Hematopoietic multipotent progenitor cell treated with erythropoietin and hydrocortisone succinate and interleukin-3 and kit ligand, for 8 days (in vitro differentiated cells): Measurements from ENCODE around the gene ACTR3C.
"Not testable (repeated sequence)": the region's sequence is repeated elsewhere in the genome, so short reads cannot be mapped to it uniquely, and the experiment has no call there.

ENCODE experiments used
- DNase-seq: peaks from one replicate; pipeline ENCODE4 v3.0.0-alpha.2; 2015

Gene ACTR3C

GRCh38 chr7:150312649-150313366 is 10.5 kb downstream of the ACTR3C start:
- peak; percentile 33 for DNase-seq

GRCh38 chr7:150311711-150312110 is 11.6 kb downstream of the ACTR3C start:
- DNase-seq = no peak

- no peak for DNase-seq
Measured at GRCh38 chr7:150311146-150311545, 12.2 kb downstream of the ACTR3C start.

GRCh38 chr7:150308575-150308974 is 14.8 kb downstream of the ACTR3C start:
- DNase-seq = no peak

GRCh38 chr7:150307904-150308303 is 15.4 kb downstream of the ACTR3C start:
- no peak for DNase-seq

- peak; percentile 1 for DNase-seq
Measured at GRCh38 chr7:150307129-150307528, 16.2 kb downstream of the ACTR3C start.

- not testable (repeated sequence) for DNase-seq
Measured at GRCh38 chr7:150306377-150306776, 17.0 kb downstream of the ACTR3C start.

- not testable (repeated sequence) for DNase-seq
Measured at GRCh38 chr7:150305903-150306284, 17.5 kb downstream of the ACTR3C start.

- DNase-seq = not testable (repeated sequence)
Measured at GRCh38 chr7:150305259-150305902, 18.0 kb downstream of the ACTR3C start.

GRCh38 chr7:150304499-150305258 is 18.7 kb downstream of the ACTR3C start:
- DNase-seq = not testable (repeated sequence)

GRCh38 chr7:150302908-150303310 is 20.4 kb downstream of the ACTR3C start:
- not testable (repeated sequence) for DNase-seq

- DNase-seq = not testable (repeated sequence)
Measured at GRCh38 chr7:150297978-150298377, 25.4 kb downstream of the ACTR3C start.

GRCh38 chr7:150296802-150297201 is 26.5 kb downstream of the ACTR3C start:
- DNase-seq = not testable (repeated sequence)

GRCh38 chr7:150295614-150296013 is 27.7 kb downstream of the ACTR3C start:
- not testable (repeated sequence) for DNase-seq

- DNase-seq = not testable (repeated sequence)
Measured at GRCh38 chr7:150295027-150295426, 28.3 kb downstream of the ACTR3C start.

- not testable (repeated sequence) for DNase-seq
Measured at GRCh38 chr7:150290317-150290716, 33.0 kb downstream of the ACTR3C start.

GRCh38 chr7:150288816-150289215 is 34.5 kb downstream of the ACTR3C start:
- DNase-seq = not testable (repeated sequence)

- DNase-seq = not testable (repeated sequence)
Measured at GRCh38 chr7:150287815-150288214, 35.5 kb downstream of the ACTR3C start.

- DNase-seq = peak; percentile 24
Measured at GRCh38 chr7:150285849-150286754, 37.2 kb downstream of the ACTR3C start.

GRCh38 chr7:150283608-150284007 is 39.7 kb downstream of the ACTR3C start:
- not testable (repeated sequence) for DNase-seq

- DNase-seq = not testable (repeated sequence)
Measured at GRCh38 chr7:150283111-150283510, 40.2 kb downstream of the ACTR3C start.

- DNase-seq = not testable (repeated sequence)
Measured at GRCh38 chr7:150281681-150282403, 41.5 kb downstream of the ACTR3C start.
